AG04449 (cell line): ENCODE measurements around the gene NR2E1.
A peak's percentile ranks its signal among the peaks of the same experiment; 100 is the strongest.

Experiments used
- CTCF ChIA-PET: fragments of 350-600 bp; formaldehyde crosslinking; extraction: SDS; loops from one replicate; lab custom pipeline; 2021; ENCODE audit warnings: antibody characterized with exemption; lab: Yijun Ruan, JAX
- POLR2A ChIA-PET: fragments of 400-600, 350-600 bp; formaldehyde crosslinking; extraction: SDS; loops from one replicate; lab custom pipeline; 2020; ENCODE audit warnings: antibody characterized with exemption, inconsistent platforms; lab: Yijun Ruan, JAX
- DNase-seq: peaks from one replicate; pipeline ENCODE4 v3.0.0-alpha.2; 2010; ENCODE audit warnings: low read depth, low spot score
- H3K4me3 ChIP-seq: 2 replicates; pipeline ENCODE4 v1.5.1; 2011; ENCODE audit warnings: low read depth, mild to moderate bottlenecking, control low read depth, low read length
- TF ChIP-seq, protein P1 (sequence below): IDR thresholded peaks from one replicate; pipeline ENCODE4 v1.5.1; 2011; ENCODE audit warnings: mild to moderate bottlenecking, moderate library complexity, low read length, control low read depth, inconsistent platforms; ENCODE audit not compliant: insufficient read depth; ENCODE audit errors: missing control alignments

Gene NR2E1

DNA sequence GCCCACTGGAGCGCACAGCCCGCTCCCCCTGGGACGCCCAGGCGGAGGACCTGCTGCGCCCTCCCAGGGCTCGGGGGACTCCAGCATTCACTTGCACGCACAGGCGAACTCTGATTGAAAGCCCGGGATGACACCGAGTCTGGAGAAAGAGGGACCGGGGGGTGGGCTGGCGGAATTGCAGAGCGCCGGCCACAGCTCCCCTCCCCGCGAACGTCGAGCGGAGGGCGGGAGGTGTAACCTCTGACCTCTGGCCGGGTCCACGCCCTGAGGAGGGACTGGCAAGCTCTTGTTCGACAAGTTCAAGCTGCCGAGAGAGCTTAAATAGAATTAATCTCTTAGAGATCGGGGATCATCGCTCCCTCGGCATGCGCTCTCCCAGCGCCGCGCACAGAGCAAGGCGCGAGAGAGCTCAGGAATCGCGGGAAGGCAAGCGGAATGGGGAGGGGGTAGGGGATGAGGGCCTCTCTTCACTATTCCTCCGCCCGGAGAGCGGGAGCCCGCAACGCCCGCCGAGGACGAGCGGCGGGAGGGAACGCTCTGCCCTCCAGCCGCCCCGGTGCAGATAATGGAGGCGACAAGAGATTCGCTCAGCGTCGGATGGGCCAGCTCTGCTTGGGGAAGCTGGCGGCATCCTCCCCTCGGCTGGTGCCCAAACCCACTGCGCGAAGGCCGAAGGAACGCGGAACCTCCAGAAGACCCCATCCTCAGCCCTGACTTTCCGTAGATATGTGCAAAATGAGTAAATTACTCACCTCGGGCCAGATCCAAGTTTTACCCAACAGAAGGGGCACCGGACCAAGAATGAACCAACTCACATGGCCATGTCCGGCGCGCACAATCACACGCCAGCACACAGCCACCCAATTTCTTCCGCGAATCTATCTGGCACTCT is 761 bp upstream of the NR2E1 start:
- CTCF ChIA-PET, result interaction anchor here (0.8 kb wide), 1 partner anchor 38 kb away, joined by 3 read pairs; no protein-coding TSS in a partner anchor
- H3K4me3 ChIP-seq, result no peak overlapping the region
- TF ChIP-seq, protein P1, sequence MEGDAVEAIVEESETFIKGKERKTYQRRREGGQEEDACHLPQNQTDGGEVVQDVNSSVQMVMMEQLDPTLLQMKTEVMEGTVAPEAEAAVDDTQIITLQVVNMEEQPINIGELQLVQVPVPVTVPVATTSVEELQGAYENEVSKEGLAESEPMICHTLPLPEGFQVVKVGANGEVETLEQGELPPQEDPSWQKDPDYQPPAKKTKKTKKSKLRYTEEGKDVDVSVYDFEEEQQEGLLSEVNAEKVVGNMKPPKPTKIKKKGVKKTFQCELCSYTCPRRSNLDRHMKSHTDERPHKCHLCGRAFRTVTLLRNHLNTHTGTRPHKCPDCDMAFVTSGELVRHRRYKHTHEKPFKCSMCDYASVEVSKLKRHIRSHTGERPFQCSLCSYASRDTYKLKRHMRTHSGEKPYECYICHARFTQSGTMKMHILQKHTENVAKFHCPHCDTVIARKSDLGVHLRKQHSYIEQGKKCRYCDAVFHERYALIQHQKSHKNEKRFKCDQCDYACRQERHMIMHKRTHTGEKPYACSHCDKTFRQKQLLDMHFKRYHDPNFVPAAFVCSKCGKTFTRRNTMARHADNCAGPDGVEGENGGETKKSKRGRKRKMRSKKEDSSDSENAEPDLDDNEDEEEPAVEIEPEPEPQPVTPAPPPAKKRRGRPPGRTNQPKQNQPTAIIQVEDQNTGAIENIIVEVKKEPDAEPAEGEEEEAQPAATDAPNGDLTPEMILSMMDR, result no peak
- DNase-seq, result no peak
- POLR2A ChIA-PET, result no interaction called here

DNA sequence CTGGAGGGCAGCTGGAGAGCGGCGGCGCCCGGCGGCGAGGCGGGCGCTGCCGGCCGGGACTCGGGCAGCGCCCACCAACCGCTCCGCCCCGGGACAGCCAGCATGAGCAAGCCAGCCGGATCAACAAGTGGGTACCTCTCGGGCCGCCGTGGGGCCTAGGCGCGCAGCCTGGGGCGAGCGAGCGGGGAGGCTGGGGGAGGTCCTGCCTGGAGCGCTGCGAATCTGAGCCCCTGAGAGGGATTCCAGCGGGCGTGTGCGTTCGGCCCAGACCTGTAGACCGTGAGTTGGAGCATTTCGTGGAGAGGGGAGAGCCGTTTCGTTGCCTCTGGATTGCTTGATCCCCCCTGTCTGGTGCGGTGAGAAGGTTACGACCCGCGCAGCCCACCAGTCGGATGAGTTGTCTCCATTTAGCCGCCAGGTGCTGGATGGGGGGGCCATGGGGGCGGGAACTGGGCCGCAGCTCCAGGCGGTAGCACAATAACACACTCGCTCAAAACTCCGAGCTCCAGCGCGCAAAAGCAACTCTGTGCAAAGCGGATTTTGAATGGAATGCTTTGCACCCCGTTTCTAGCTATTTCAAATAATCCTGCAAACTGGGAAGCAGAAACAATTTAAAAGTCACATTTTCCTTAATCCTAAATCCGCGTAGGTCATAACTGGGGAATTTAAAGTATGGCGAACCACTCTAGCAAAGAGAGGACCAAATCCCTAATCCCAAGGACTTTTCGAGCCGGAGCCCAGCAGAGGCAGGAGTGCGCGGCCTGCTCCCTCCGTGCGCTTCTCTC is 1.0 kb downstream of the NR2E1 start:
- TF ChIP-seq, protein P1, result no peak
- DNase-seq, result no peak
- no peak overlapping the region for H3K4me3 ChIP-seq
- POLR2A ChIA-PET, result no interaction called here
- CTCF ChIA-PET, result no interaction called here

DNA sequence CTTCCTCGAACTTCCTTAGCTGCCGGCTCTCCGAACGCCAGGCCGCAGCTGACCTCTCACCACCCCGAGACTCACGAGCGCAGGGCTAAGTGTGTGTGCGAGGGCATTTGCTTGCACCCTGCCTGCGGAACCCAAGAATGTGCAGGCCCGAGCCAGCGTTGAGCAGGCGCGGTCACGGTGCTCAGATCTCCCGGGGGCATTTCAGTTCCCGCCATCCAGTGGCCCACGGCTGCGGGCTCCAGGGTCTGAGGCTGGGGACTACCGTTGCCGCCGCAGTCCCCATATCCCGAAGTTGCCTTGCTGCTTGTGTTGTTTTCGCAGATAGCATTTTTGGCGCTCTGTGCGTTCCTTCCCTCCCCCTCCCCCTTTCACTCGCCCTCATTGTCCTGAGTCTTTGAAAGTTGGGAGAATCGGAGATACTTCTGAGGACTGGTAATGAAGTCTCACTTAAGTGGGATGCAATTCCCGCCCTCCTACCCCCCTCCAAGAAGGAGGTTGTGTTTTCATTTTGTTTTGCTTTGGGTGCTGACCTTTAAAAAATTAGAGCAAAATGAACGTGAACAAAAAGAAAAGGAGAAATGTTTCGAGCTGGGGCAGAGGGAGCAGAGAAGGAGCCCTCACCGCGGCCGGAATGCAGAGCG is 1.7 kb downstream of the NR2E1 start:
- H3K4me3 ChIP-seq, result no peak overlapping the region
- TF ChIP-seq, protein P1, result no peak
- DNase-seq, result no peak
- CTCF ChIA-PET, result interaction anchor here (0.7 kb wide), 1 partner anchor 49 kb away, joined by 3 read pairs; no protein-coding TSS in a partner anchor
- POLR2A ChIA-PET, result no interaction called here

DNA sequence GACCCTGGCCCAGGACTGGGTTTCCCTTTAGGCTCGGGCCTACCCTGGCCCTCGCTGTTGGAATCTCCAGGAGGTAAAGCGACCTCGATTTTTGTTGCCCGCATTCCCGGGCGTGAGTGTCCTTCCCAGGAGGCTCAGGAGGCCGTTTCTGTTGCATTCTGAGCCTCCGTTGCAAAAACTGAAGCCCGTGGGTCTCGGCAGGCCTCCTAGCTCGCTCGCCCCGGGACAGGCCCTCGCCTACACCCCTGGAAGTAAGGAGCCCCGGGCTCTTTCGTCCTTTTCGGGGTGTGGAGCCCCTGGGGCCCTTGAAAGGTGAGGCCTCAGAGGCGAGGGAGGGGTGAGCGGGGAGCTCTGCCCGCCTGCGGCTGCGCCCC is 2.3 kb downstream of the NR2E1 start:
- H3K4me3 ChIP-seq, result no peak overlapping the region
- ChIA-PET CTCF (interaction anchor here (0.7 to 1.0 kb wide), 2 partner anchors 49 to 324 kb away, joined by 3 read pairs; no protein-coding TSS in a partner anchor), POLR2A (no interaction called here)
- TF ChIP-seq, protein P1, result no peak
- no peak for DNase-seq

DNA sequence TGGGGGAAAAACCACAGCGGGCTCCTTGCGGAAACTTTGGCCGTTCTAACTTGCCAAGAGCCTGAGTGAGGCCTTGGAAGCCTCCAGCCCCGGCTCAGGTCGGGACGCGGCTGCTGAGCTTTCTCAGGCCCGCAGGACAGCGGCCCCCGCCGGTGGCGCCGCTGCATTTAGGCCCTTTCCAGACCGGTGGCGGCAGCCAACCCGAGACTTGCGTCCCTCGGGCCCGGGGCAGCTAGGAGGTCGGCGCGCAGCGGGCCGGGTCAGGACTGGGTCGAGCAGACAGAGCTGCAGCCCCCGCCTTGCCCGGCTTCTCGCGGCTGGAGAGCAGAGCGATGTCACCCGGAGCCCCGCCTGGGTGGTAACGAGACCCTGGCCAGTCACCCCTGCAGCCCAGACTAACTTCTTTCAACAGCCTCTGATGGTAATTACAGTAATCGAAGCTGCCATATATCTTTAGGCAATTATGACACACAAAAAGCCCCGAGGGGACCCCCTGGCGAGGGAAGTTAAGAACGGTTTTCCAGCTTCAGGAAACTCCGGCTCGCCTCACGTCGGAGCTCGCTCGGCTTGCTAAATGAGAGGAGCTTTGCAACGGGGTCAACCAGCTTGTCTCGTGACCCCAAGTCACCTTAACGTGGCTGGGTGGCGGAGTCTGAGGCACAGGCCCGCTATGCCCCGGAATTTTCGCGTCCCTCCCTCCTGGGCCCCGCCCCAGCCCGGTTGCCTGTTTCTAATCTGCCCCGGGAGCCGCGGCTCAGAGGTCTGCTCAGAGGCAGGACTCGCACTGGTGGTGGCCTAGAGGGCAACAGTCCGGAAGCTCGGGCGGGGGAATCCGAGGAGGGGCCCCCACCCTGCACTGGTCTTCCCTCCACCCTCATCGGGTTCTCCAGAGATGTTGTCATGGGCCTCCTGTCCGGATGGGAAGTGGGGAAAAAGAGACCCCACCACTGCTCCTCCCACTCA is 3.0 kb downstream of the NR2E1 start:
- CTCF ChIA-PET, result interaction anchor here (0.7 to 1.0 kb wide), 2 partner anchors 50 to 323 kb away, joined by 3 read pairs; no protein-coding TSS in a partner anchor
- TF ChIP-seq, protein P1, result peak; percentile 38
- DNase-seq, result no peak
- no peak overlapping the region for H3K4me3 ChIP-seq
- POLR2A ChIA-PET, result no interaction called here
